H1 (cell line): ENCODE results near the gene MOB3C. TPM values are rescaled to one million over a fixed set of nuclear protein-coding genes. Genes with fewer than 3 reads are reported as not detected.

Experiments
- BRCA1 ChIP-seq: IDR thresholded peaks from 2 replicates; pipeline ENCODE4 v1.6.1; 2012; ENCODE audit warnings: low read depth, low read length, improper control_type of control experiment
- CHD2 ChIP-seq: IDR thresholded peaks from 2 replicates; pipeline ENCODE4 v1.6.1; 2012; ENCODE audit warnings: low read length, improper control_type of control experiment
- CHD7 ChIP-seq: fragments of 300-600 bp; sonication (generic); IDR thresholded peaks from 2 replicates; pipeline ENCODE4 v1.7.1; 2012; ENCODE audit warnings: low read length, moderate library complexity, mild to moderate bottlenecking, inconsistent platforms; ENCODE audit not compliant: insufficient replicate concordance
- CTBP2 ChIP-seq: IDR thresholded peaks from 2 replicates; pipeline ENCODE4 v1.7.0; 2011; ENCODE audit warnings: borderline replicate concordance, mild to moderate bottlenecking, moderate library complexity, mixed read lengths, low read length; ENCODE audit not compliant: insufficient read depth, insufficient read length
- E2F6 ChIP-seq: IDR thresholded peaks from 2 replicates; pipeline ENCODE4 v1.6.1; 2012; ENCODE audit warnings: inconsistent platforms
- EP300 ChIP-seq, 2 experiments: IDR thresholded peaks; 1 replicate in 1 of 2; 2 replicates in 1 of 2; pipeline ENCODE4 v1.6.1; 2011 to 2012; ENCODE audit warnings: low read depth in 2 of 2, low read length in 2 of 2, mild to moderate bottlenecking in 2 of 2, borderline replicate concordance in 1 of 2, inconsistent platforms in 1 of 2, moderate library complexity in 1 of 2
- HDAC2 ChIP-seq, 2 experiments: fragments of 300-600 bp in 1 of 2; sonication (generic) in 1 of 2; IDR thresholded peaks; 2 replicates each; pipeline ENCODE4 v1.6.1; 2011 to 2012; ENCODE audit warnings: low read depth in 2 of 2, low read length in 2 of 2, mild to moderate bottlenecking in 2 of 2, moderate library complexity in 2 of 2, borderline replicate concordance in 1 of 2, inconsistent platforms in 1 of 2
- KDM5A ChIP-seq: fragments of 200-600 bp; IDR thresholded peaks from 2 replicates; pipeline ENCODE4 v1.7.1; 2012; ENCODE audit warnings: mild to moderate bottlenecking, low read length, inconsistent platforms, mixed read lengths
- RNF2 ChIP-seq: fragments of 200-900, 300-1000 bp; sonication (generic); IDR thresholded peaks from 2 replicates; pipeline ENCODE4 v1.7.1; 2016; ENCODE audit warnings: borderline replicate concordance, low read depth, mild to moderate bottlenecking, antibody characterized with exemption, low read length; ENCODE audit not compliant: poor library complexity, severe bottlenecking; ENCODE audit errors: missing control alignments
- SUZ12 ChIP-seq: fragments of 200-600 bp; sonication (generic); IDR thresholded peaks from 2 replicates; pipeline ENCODE4 v1.6.1; 2012; ENCODE audit warnings: mild to moderate bottlenecking, inconsistent platforms, low read length, moderate library complexity, mixed read lengths
- polyA plus RNA-seq, 7 experiments: library from polyadenylated mRNA; depleted of rRNA in 3 of 7; stranded (reverse) in 5 of 7; unstranded in 2 of 7; fragments of >200 nt in 5 of 7; fragments of 200-250 nt in 2 of 7; gene quantifications; 1 replicate in 5 of 7; 2 replicates in 1 of 7; 4 replicates in 1 of 7; pipeline versions ENCODE4 v1.2.1 to v1.2.3, GENCODE V29; 2011 to 2013; ENCODE audit warnings: missing spikeins in 2 of 7, mixed read lengths in 2 of 7
- total RNA-seq: library from RNA; stranded (reverse); fragmentation: NEBNext Ultra II Directional; extraction: Animal tissue kit (Norgen Biotek cat#: 25700); gene quantifications from 2 replicates; pipeline ENCODE4 v1.2.1, GENCODE V29; 2021

Gene MOB3C
- total and polyA plus RNA-seq, 2 of the 8 experiments (the other 6 are each of a cell fraction or from before 2014, with no cell fraction given): 5.8 to 6.6 TPM

GRCh38 chr1:46603481-46603857, 13.1 kb downstream of the MOB3C start (continued):
- TF ChIP-seq CHD7: no peak
- no peak for TF ChIP-seq HDAC2 (IDR thresholded peaks at IDR 0.05; ENCODE audit: borderline replicate concordance in 1 of 2, low read depth in 2 of 2, low read length in 2 of 2)
- no peak for TF ChIP-seq KDM5A
- no peak for TF ChIP-seq BRCA1
- TF ChIP-seq RNF2: no peak
- no peak for TF ChIP-seq E2F6
- TF ChIP-seq CTBP2: no peak
- no peak for TF ChIP-seq EP300 (IDR thresholded peaks at IDR 0.05; ENCODE audit: borderline replicate concordance in 1 of 2, low read depth in 2 of 2, low read length in 2 of 2)
- no peak for TF ChIP-seq CHD2
- no peak for TF ChIP-seq SUZ12
